ENCODE results near the gene DPYD.

Gene DPYD

GRCh38 chr1:97119260-97120158, 801.3 kb downstream of the DPYD start:
- DNase-seq (ENCODE audit: insufficient read length, low spot score) (no peak), FAIRE-seq (no peak)
- TF ChIP-seq POU2F2 (IDR thresholded peaks at IDR 0.05; ENCODE audit: low read depth, low read length) (no peak), PAX5 (IDR thresholded peaks at IDR 0.05; ENCODE audit: insufficient read depth, low read length, severe bottlenecking) (no peak), TAF1 (IDR thresholded peaks at IDR 0.05; ENCODE audit: low read depth, low read length) (no peak), POLR2AphosphoS5 (IDR thresholded peaks at IDR 0.05; ENCODE audit: low read depth, low read length) (no peak), SPI1 (IDR thresholded peaks at IDR 0.05; ENCODE audit: low read depth, low read length) (no peak), POLR2A (IDR thresholded peaks at IDR 0.05; ENCODE audit: low read depth, low read length) (no peak)

DNA sequence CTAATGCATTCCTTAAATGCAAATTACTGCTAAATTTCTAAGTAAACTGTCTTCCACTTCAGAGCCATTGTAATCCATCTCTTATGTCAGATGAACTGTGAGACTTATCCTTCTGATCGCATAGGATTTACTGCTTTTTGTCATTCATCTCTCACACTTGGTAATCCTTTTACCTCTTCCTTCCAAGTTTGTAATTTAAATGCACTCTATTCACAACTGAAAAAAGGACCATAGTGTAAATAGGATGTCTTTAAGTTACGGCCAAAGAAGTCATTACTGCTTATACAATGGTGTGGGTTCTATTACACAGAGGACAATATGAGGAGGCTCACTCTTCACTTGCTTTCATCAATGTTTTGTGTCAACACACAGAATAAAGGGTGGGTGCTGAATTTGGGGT, 806.0 kb downstream of the DPYD start:
- DNase-seq (ENCODE audit: insufficient read length, low spot score), result no peak
- TF ChIP-seq PAX5 (IDR thresholded peaks at IDR 0.05; ENCODE audit: insufficient read depth, low read length, severe bottlenecking) (no peak), SPI1 (IDR thresholded peaks at IDR 0.05; ENCODE audit: low read depth, low read length) (no peak), POLR2AphosphoS5 (IDR thresholded peaks at IDR 0.05; ENCODE audit: low read depth, low read length) (no peak), POLR2A (IDR thresholded peaks at IDR 0.05; ENCODE audit: low read depth, low read length) (no peak), POU2F2 (IDR thresholded peaks at IDR 0.05; ENCODE audit: low read depth, low read length) (no peak), TAF1 (IDR thresholded peaks at IDR 0.05; ENCODE audit: low read depth, low read length) (no peak)
- FAIRE-seq, result no peak

- TF ChIP-seq POLR2A (IDR thresholded peaks at IDR 0.05; ENCODE audit: low read depth, low read length), result no peak
- no peak for TF ChIP-seq PAX5 (IDR thresholded peaks at IDR 0.05; ENCODE audit: insufficient read depth, low read length, severe bottlenecking)
- no peak for TF ChIP-seq POLR2AphosphoS5 (IDR thresholded peaks at IDR 0.05; ENCODE audit: low read depth, low read length)
- TF ChIP-seq TAF1 (IDR thresholded peaks at IDR 0.05; ENCODE audit: low read depth, low read length), result no peak
- TF ChIP-seq POU2F2 (IDR thresholded peaks at IDR 0.05; ENCODE audit: low read depth, low read length), result no peak
- TF ChIP-seq SPI1 (IDR thresholded peaks at IDR 0.05; ENCODE audit: low read depth, low read length), result no peak
- no peak for DNase-seq (ENCODE audit: insufficient read length, low spot score)
- FAIRE-seq, result no peak
Observed at GRCh38 chr1:97112442-97112841, 808.4 kb downstream of the DPYD start.

- DNase-seq (ENCODE audit: insufficient read length, low spot score) (no peak), FAIRE-seq (no peak)
- no peak for TF ChIP-seq POU2F2 (IDR thresholded peaks at IDR 0.05; ENCODE audit: low read depth, low read length)
- no peak for TF ChIP-seq SPI1 (IDR thresholded peaks at IDR 0.05; ENCODE audit: low read depth, low read length)
- no peak for TF ChIP-seq POLR2A (IDR thresholded peaks at IDR 0.05; ENCODE audit: low read depth, low read length)
- TF ChIP-seq PAX5 (IDR thresholded peaks at IDR 0.05; ENCODE audit: insufficient read depth, low read length, severe bottlenecking), result no peak
- TF ChIP-seq POLR2AphosphoS5 (IDR thresholded peaks at IDR 0.05; ENCODE audit: low read depth, low read length), result no peak
- no peak for TF ChIP-seq TAF1 (IDR thresholded peaks at IDR 0.05; ENCODE audit: low read depth, low read length)
Observed at GRCh38 chr1:97108179-97108578, 812.7 kb downstream of the DPYD start.

GRCh38 chr1:97105531-97105930, 815.3 kb downstream of the DPYD start:
- TF ChIP-seq POU2F2 (IDR thresholded peaks at IDR 0.05; ENCODE audit: low read depth, low read length) (no peak), POLR2AphosphoS5 (IDR thresholded peaks at IDR 0.05; ENCODE audit: low read depth, low read length) (no peak), SPI1 (IDR thresholded peaks at IDR 0.05; ENCODE audit: low read depth, low read length) (no peak), TAF1 (IDR thresholded peaks at IDR 0.05; ENCODE audit: low read depth, low read length) (no peak), POLR2A (IDR thresholded peaks at IDR 0.05; ENCODE audit: low read depth, low read length) (no peak), PAX5 (IDR thresholded peaks at IDR 0.05; ENCODE audit: insufficient read depth, low read length, severe bottlenecking) (no peak)
- no peak for DNase-seq (ENCODE audit: insufficient read length, low spot score)
- no peak for FAIRE-seq

DNA sequence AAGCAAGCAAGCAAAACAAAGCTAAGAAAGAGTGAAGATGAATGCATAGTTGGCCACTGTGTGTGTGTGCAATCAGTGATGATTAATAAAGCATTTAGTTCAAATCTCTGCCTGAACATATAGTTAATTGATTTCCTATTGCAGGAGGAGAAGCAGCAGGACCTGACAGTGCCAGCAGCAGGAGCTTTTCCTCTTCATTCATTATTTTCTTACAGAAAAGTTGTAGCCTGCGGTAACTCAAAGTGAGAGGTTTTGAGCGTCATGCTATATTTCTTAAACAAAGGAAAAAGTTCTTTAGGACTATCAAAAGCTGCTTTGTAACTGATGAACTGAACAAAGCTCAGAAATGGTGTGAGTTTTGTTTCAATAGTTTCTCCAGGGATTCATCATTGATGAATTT, 819.3 kb downstream of the DPYD start:
- FAIRE-seq (no peak), DNase-seq (ENCODE audit: insufficient read length, low spot score) (no peak)
- TF ChIP-seq PAX5 (IDR thresholded peaks at IDR 0.05; ENCODE audit: insufficient read depth, low read length, severe bottlenecking), result no peak
- no peak for TF ChIP-seq SPI1 (IDR thresholded peaks at IDR 0.05; ENCODE audit: low read depth, low read length)
- no peak for TF ChIP-seq TAF1 (IDR thresholded peaks at IDR 0.05; ENCODE audit: low read depth, low read length)
- TF ChIP-seq POLR2AphosphoS5 (IDR thresholded peaks at IDR 0.05; ENCODE audit: low read depth, low read length), result no peak
- TF ChIP-seq POU2F2 (IDR thresholded peaks at IDR 0.05; ENCODE audit: low read depth, low read length), result no peak
- TF ChIP-seq POLR2A (IDR thresholded peaks at IDR 0.05; ENCODE audit: low read depth, low read length), result no peak

GRCh38 chr1:97097404-97097925, 823.4 kb downstream of the DPYD start:
- DNase-seq (ENCODE audit: insufficient read length, low spot score) (no peak), FAIRE-seq (no peak)
- TF ChIP-seq POLR2A (IDR thresholded peaks at IDR 0.05; ENCODE audit: low read depth, low read length), result no peak
- no peak for TF ChIP-seq SPI1 (IDR thresholded peaks at IDR 0.05; ENCODE audit: low read depth, low read length)
- no peak for TF ChIP-seq TAF1 (IDR thresholded peaks at IDR 0.05; ENCODE audit: low read depth, low read length)
- TF ChIP-seq PAX5 (IDR thresholded peaks at IDR 0.05; ENCODE audit: insufficient read depth, low read length, severe bottlenecking), result no peak
- TF ChIP-seq POU2F2 (IDR thresholded peaks at IDR 0.05; ENCODE audit: low read depth, low read length), result no peak
- TF ChIP-seq POLR2AphosphoS5 (IDR thresholded peaks at IDR 0.05; ENCODE audit: low read depth, low read length), result no peak

DNA sequence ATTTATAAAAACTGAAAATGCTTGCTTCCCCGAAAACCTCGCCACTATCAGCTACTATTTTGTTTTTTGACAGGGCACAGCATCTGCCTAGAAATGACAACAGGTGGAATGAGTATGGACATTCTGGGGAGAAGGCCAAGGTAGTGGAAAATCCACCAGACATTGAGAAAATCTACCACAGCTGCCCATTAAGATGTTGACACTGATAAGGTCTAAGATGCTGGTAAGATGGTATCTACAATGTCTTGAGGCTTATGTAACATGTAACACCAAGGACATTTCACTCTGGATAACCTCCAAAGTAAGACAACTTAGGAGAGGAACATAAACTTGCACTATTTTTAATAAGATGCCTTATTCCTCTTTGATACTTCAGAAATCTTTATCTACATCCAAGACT, 825.1 kb downstream of the DPYD start:
- FAIRE-seq (no peak), DNase-seq (ENCODE audit: insufficient read length, low spot score) (no peak)
- no peak for TF ChIP-seq POLR2A (IDR thresholded peaks at IDR 0.05; ENCODE audit: low read depth, low read length)
- no peak for TF ChIP-seq POU2F2 (IDR thresholded peaks at IDR 0.05; ENCODE audit: low read depth, low read length)
- no peak for TF ChIP-seq TAF1 (IDR thresholded peaks at IDR 0.05; ENCODE audit: low read depth, low read length)
- no peak for TF ChIP-seq SPI1 (IDR thresholded peaks at IDR 0.05; ENCODE audit: low read depth, low read length)

DNA sequence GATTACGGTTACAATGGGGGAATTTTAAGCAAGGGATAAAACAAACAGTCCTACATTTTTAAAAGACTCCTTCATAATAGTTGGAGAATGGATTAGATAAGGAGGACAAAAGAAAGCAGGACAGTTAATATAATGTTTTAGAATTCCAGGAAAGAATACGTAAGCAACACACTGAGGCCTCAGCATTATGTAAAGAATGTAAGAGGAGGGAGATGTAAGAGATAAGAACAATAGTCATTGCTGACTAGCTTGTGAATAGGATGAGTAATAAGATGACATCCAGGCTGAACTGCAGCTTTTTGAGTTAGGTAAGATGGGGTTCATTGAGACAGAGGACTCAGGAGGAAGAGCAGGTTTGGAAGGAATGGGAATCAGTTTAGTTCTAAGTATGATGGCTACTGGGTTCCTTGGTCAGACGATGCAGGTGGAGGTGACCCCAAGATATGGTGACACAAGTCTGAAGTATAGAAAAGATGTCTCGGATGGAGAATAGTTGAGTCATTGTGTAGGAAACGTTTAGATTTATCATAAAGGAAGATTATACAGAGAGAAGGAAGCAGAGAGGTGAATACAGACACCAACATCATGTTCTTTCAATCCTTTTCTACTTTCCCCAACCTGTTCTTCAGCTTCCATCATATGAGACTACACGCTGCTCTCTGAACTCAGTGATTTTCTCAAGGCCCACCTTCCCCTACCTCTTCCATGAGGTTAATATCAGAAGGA, 826.4 kb downstream of the DPYD start:
- no peak for DNase-seq (ENCODE audit: insufficient read length, low spot score)
- no peak for FAIRE-seq
- TF ChIP-seq POU2F2 (IDR thresholded peaks at IDR 0.05; ENCODE audit: low read depth, low read length), result no peak
